Body of pancreas (tissue), 4 donors: Measurements from ENCODE around the gene AP3M1. TPM values are rescaled to one million over a fixed set of nuclear protein-coding genes. Genes with fewer than 3 reads are reported as not detected.

Source experiments
- ATAC-seq: fragments of 150-250 bp; one replicate; pipeline ENCODE4 v1.9.1; 2016
- DNase-seq, 4 donors: peaks; one replicate each; pipeline ENCODE4 v3.0.0-alpha.2; 2019
- H3K27ac ChIP-seq, 4 donors: fragments of 200-600 bp; sonication (generic); 1 replicate in 3 of 4; 2 replicates in 1 of 4; pipeline versions ENCODE4 v1.5.1 to v1.6.1; 2016 to 2019; ENCODE audit warnings: mild to moderate bottlenecking in 1 of 4, mixed read lengths in 1 of 4, moderate library complexity in 1 of 4
- H3K27me3 ChIP-seq, 2 donors: fragments of 200-600 bp; sonication (generic); one replicate each; pipeline ENCODE4 v1.6.0; 2016; ENCODE audit warnings: mild to moderate bottlenecking in 1 of 2
- H3K36me3 ChIP-seq, 2 donors: fragments of 200-600 bp; sonication (generic); replicated peaks in 1 of 2; 2 replicates each; pipeline ENCODE4 v1.5.1; 2016; ENCODE audit warnings: low read depth in 2 of 2; ENCODE audit not compliant: insufficient read depth in 1 of 2
- H3K4me1 ChIP-seq: fragments of 200-600 bp; sonication (generic); one replicate; pipeline ENCODE4 v1.6.0; 2016
- H3K4me3 ChIP-seq, 2 donors: fragments of 200-600 bp; sonication (generic); 1 replicate in 1 of 2; 2 replicates in 1 of 2; pipeline ENCODE4 v1.5.1; 2016 to 2019
- H3K9me3 ChIP-seq, 3 donors: fragments of 200-600 bp; sonication (generic); 1 replicate in 2 of 3; 2 replicates in 1 of 3; pipeline ENCODE4 v1.5.1; 2016
- CTCF ChIP-seq, 7 experiments: fragments of 450-650 bp in 4 of 7; fragments of 200-600 bp in 3 of 7; sonication (generic) in 3 of 7; IDR thresholded peaks; one replicate each; pipeline ENCODE4 v1.5.1; 2016 to 2019; ENCODE audit warnings: antibody characterized with exemption in 7 of 7
- POLR2A ChIP-seq, 3 donors: fragments of 450-650 bp; IDR thresholded peaks; one replicate each; pipeline ENCODE4 v1.6.1; 2016; ENCODE audit warnings: antibody characterized with exemption in 3 of 3, mild to moderate bottlenecking in 2 of 3
- WGBS, 2 donors: methylation state at CpG; one replicate each; pipeline ENCODE4 v1.1.5; 2017; 5-methylcytosine and 5-hydroxymethylcytosine counted together
- intact Hi-C: fragments of 100-400 bp; cut with DNase I; formaldehyde crosslinking; loops from one replicate; pipeline ENCODE4 v1.15.1; 2023
- total RNA-seq, 2 donors: library from RNA; depleted of rRNA; stranded (reverse); fragments of >200 nt; gene quantifications; one replicate each; pipeline ENCODE4 v1.1.0, GENCODE V29; 2016

Gene AP3M1
- total RNA-seq, 2 donors from 2014 or later, result 7.9 to 17.1 TPM

- WGBS, 2 donors, result 82 to 91% methylated on average over 6 to 7 of the region's 7 CpGs
- DNase-seq (no peak), ATAC-seq (no peak)
- TF ChIP-seq POLR2A (IDR thresholded peaks at IDR 0.05) (no peak), CTCF (IDR thresholded peaks at IDR 0.05) (no peak)
- H3K27me3 ChIP-seq, result no peaks in the 10 kb centered on the region
- no peaks in the 10 kb centered on the region for H3K4me1 ChIP-seq
- peaks cover 12 to 25% of the 10 kb centered on the region in 2 donors for H3K36me3 ChIP-seq
- no peaks in the 10 kb centered on the region for H3K9me3 ChIP-seq
- intact Hi-C loops, result no loop called here
- H3K27ac ChIP-seq, result no peak overlapping the region
- no peak overlapping the region for H3K4me3 ChIP-seq
Measured at GRCh38 chr10:74094231-74094630, 56.4 kb downstream of the AP3M1 start.

DNA sequence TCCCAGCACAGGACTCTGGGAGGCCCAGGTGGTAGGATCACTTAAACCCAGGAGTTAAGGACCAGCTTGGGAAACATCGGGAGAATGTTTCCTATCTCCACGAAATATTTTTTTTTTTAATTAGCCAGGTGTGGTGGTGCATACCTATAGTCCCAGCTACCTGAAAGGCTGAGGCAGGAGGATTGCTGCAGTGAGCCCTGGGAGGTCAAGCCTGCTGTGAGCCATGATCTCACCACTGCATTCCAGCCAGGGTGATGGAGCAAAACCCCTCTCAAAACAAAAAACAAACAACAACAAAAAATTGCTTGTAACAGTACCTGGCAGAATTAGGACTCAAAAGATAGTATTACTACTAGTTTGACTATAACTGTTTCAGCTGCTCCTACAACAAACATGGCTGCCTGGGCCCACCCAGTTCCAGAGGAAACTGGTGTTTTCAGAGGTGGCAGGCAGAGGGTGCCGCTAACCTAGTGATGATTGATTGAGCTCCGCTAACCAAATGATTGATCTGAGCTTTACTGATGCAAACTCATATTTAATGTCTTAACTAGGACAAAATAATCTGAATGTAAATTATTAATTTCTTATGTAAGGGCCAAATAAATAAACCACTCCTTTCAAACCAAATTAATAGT is 57.0 kb downstream of the AP3M1 start:
- intact Hi-C loops, result no loop called here
- H3K9me3 ChIP-seq, result no peaks in the 10 kb centered on the region
- H3K4me3 ChIP-seq, result no peak overlapping the region
- TF ChIP-seq CTCF (IDR thresholded peaks at IDR 0.05) (no peak), POLR2A (IDR thresholded peaks at IDR 0.05) (no peak)
- DNase-seq (no peak), ATAC-seq (no peak)
- H3K36me3 ChIP-seq, result peaks cover 12 to 28% of the 10 kb centered on the region in 2 donors
- WGBS, 2 donors, result 78 to 85% methylated on average over 4 of the region's 4 CpGs
- H3K27me3 ChIP-seq, result no peaks in the 10 kb centered on the region
- no peaks in the 10 kb centered on the region for H3K4me1 ChIP-seq
- no peak overlapping the region for H3K27ac ChIP-seq

- Histone ChIP-seq H3K4me3 (no peak overlapping the region), H3K27ac (no peak overlapping the region), H3K36me3 (peaks cover 12 to 23% of the 10 kb centered on the region in 2 donors), H3K9me3 (no peaks in the 10 kb centered on the region), H3K4me1 (no peaks in the 10 kb centered on the region), H3K27me3 (no peaks in the 10 kb centered on the region)
- no peak for ATAC-seq
- intact Hi-C loops, result no loop called here
- no peak for TF ChIP-seq POLR2A (IDR thresholded peaks at IDR 0.05)
- TF ChIP-seq CTCF (IDR thresholded peaks at IDR 0.05), result no peak
- no peak for DNase-seq
- 83 to 92% methylated on average over 3 of the region's 3 CpGs for WGBS, 2 donors
Measured at GRCh38 chr10:74092372-74092771, 58.3 kb downstream of the AP3M1 start.

DNA sequence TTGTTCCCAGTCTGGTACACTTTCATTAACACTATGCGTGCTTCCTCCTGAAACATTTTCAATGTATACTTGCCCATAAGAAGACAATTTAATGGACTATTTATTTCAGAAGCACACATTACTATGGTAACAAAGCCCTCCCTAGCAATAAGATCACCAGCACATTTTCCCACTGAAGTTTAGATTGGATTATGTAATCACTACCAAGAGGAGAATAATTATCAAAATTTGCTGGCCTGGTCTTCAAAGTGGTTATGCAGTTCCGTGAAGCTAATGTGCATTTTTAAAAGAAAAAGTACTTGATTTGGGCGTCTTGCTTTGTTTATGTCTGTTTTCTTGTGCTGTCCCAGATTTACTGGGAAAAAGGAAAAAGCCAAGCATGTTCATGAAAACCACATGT is 61.9 kb downstream of the AP3M1 start:
- Histone ChIP-seq H3K36me3 (peaks cover 3 to 16% of the 10 kb centered on the region in 2 donors), H3K4me1 (no peaks in the 10 kb centered on the region), H3K4me3 (no peak overlapping the region), H3K27ac (no peak overlapping the region), H3K27me3 (no peaks in the 10 kb centered on the region), H3K9me3 (no peaks in the 10 kb centered on the region)
- TF ChIP-seq CTCF (IDR thresholded peaks at IDR 0.05) (no peak), POLR2A (IDR thresholded peaks at IDR 0.05) (no peak)
- 58 to 77% methylated on average over 3 of the region's 3 CpGs for WGBS, 2 donors
- ATAC-seq, result no peak
- no peak for DNase-seq
- intact Hi-C loops, result loop anchor here (10.0 kb wide), 1 partner anchor 204 kb away; no protein-coding TSS in a partner anchor

GRCh38 chr10:74086317-74086716 is 64.3 kb downstream of the AP3M1 start:
- Histone ChIP-seq H3K27ac (no peak overlapping the region), H3K27me3 (no peaks in the 10 kb centered on the region), H3K4me3 (no peak overlapping the region), H3K4me1 (no peaks in the 10 kb centered on the region), H3K9me3 (no peaks in the 10 kb centered on the region), H3K36me3 (peaks cover 3 to 16% of the 10 kb centered on the region in 2 donors)
- TF ChIP-seq CTCF (IDR thresholded peaks at IDR 0.05) (no peak), POLR2A (IDR thresholded peaks at IDR 0.05) (no peak)
- 74 to 81% methylated on average over 2 of the region's 2 CpGs for WGBS, 2 donors
- intact Hi-C loops, result loop anchor here (10.0 kb wide), 1 partner anchor 202 kb away; no protein-coding TSS in a partner anchor
- DNase-seq (no peak), ATAC-seq (no peak)
